H9 (cell line): ENCODE measurements around the gene CCNQ. TPM values are rescaled to one million over a fixed set of nuclear protein-coding genes. Genes with fewer than 3 reads are reported as not detected.

ENCODE experiments used
- DNase-seq: peaks from one replicate; pipeline ENCODE4 v3.0.0-alpha.2; 2017
- H2AFZ ChIP-seq: one replicate; pipeline ENCODE4 v1.6.1; 2013; ENCODE audit warnings: mild to moderate bottlenecking, low read length, control low read depth, moderate library complexity
- H2AK5ac ChIP-seq: 2 replicates; pipeline ENCODE4 v1.6.1; 2013; ENCODE audit warnings: low read length, control low read depth, mixed read lengths; ENCODE audit not compliant: insufficient read length
- H2BK120ac ChIP-seq: one replicate; pipeline ENCODE4 v1.6.1; 2013; ENCODE audit warnings: low read depth, mild to moderate bottlenecking, low read length, control low read depth, inconsistent platforms; ENCODE audit not compliant: poor library complexity, severe bottlenecking
- H2BK12ac ChIP-seq: 2 replicates; pipeline ENCODE4 v1.6.1; 2013; ENCODE audit warnings: low read length, control low read depth, mixed read lengths, low read depth; ENCODE audit not compliant: insufficient read length
- H2BK15ac ChIP-seq: 2 replicates; pipeline ENCODE4 v1.6.1; 2013; ENCODE audit warnings: low read depth, low read length, control low read depth
- H2BK20ac ChIP-seq: one replicate; pipeline ENCODE4 v1.6.1; 2013; ENCODE audit warnings: low read depth, mild to moderate bottlenecking, low read length, control low read depth, inconsistent platforms; ENCODE audit not compliant: poor library complexity, severe bottlenecking
- H2BK5ac ChIP-seq: 2 replicates; pipeline ENCODE4 v1.6.1; 2013; ENCODE audit warnings: low read length, control low read depth, mixed read lengths; ENCODE audit not compliant: insufficient read length
- H3K14ac ChIP-seq: 2 replicates; pipeline ENCODE4 v1.6.1; 2013; ENCODE audit warnings: low read length, control low read depth; ENCODE audit not compliant: insufficient read depth
- H3K18ac ChIP-seq: 2 replicates; pipeline ENCODE4 v1.6.1; 2013; ENCODE audit warnings: low read depth, mild to moderate bottlenecking, mixed read lengths, low read length, control low read depth; ENCODE audit not compliant: insufficient read length
- H3K23ac ChIP-seq: 2 replicates; pipeline ENCODE4 v1.6.1; 2013; ENCODE audit warnings: low read length, control low read depth, mixed read lengths, low read depth; ENCODE audit not compliant: insufficient read length
- H3K23me2 ChIP-seq: 2 replicates; pipeline ENCODE4 v1.6.1; 2013; ENCODE audit warnings: low read depth, mild to moderate bottlenecking, mixed read lengths, low read length, control low read depth; ENCODE audit not compliant: insufficient read length, poor library complexity, severe bottlenecking
- H3K27ac ChIP-seq: 2 replicates; pipeline ENCODE4 v1.5.1; 2013; ENCODE audit warnings: low read length, control low read depth, mixed read lengths, low read depth; ENCODE audit not compliant: insufficient read length
- H3K27me3 ChIP-seq: 2 replicates; pipeline ENCODE4 v1.6.1; 2013; ENCODE audit warnings: low read length, control low read depth, inconsistent platforms; ENCODE audit not compliant: insufficient read depth
- H3K4ac ChIP-seq: 2 replicates; pipeline ENCODE4 v1.6.1; 2013; ENCODE audit warnings: low read depth, mild to moderate bottlenecking, control low read depth, inconsistent platforms, low read length, moderate library complexity
- H3K4me1 ChIP-seq: 2 replicates; pipeline ENCODE4 v1.6.1; 2013; ENCODE audit warnings: low read length, control low read depth, inconsistent platforms; ENCODE audit not compliant: insufficient read depth
- H3K4me2 ChIP-seq: 2 replicates; pipeline ENCODE4 v1.6.1; 2013; ENCODE audit warnings: low read length, control low read depth, mixed read lengths; ENCODE audit not compliant: insufficient read length, insufficient read depth
- H3K56ac ChIP-seq: 2 replicates; pipeline ENCODE4 v1.6.1; 2013; ENCODE audit warnings: low read depth, mild to moderate bottlenecking, mixed read lengths, low read length, control low read depth; ENCODE audit not compliant: insufficient read length
- H3K79me1 ChIP-seq: 2 replicates; pipeline ENCODE4 v1.6.1; 2013; ENCODE audit warnings: low read depth, mild to moderate bottlenecking, moderate library complexity, low read length, control low read depth, inconsistent platforms; ENCODE audit not compliant: insufficient read depth, poor library complexity, severe bottlenecking
- H3K79me2 ChIP-seq: 2 replicates; pipeline ENCODE4 v1.6.1; 2013; ENCODE audit warnings: low read length, control low read depth, inconsistent platforms; ENCODE audit not compliant: insufficient read depth
- H3K9ac ChIP-seq: 2 replicates; pipeline ENCODE4 v1.6.1; 2013; ENCODE audit warnings: low read length, control low read depth, mixed read lengths; ENCODE audit not compliant: insufficient read length; ENCODE audit errors: extremely low read depth
- H3K9me3 ChIP-seq: one replicate; pipeline ENCODE4 v1.6.1; 2013; ENCODE audit warnings: low read depth, low read length, inconsistent platforms; ENCODE audit not compliant: control insufficient read depth
- H3T11ph ChIP-seq: one replicate; pipeline ENCODE4 v1.6.1; 2013; ENCODE audit warnings: mild to moderate bottlenecking, low read length, control low read depth, inconsistent platforms
- H4K20me1 ChIP-seq: one replicate; pipeline ENCODE4 v1.6.1; 2013; ENCODE audit not compliant: control insufficient read depth, insufficient read length, insufficient read depth
- H4K5ac ChIP-seq: 2 replicates; pipeline ENCODE4 v1.6.1; 2013; ENCODE audit warnings: low read depth, mild to moderate bottlenecking, mixed read lengths, low read length, control low read depth; ENCODE audit not compliant: insufficient read length
- H4K8ac ChIP-seq: replicated peaks from 2 replicates; pipeline ENCODE4 v1.6.1; 2013; ENCODE audit warnings: low read length, control low read depth, mixed read lengths, low read depth; ENCODE audit not compliant: insufficient read length
- H4K91ac ChIP-seq: 2 replicates; pipeline ENCODE4 v1.6.1; 2013; ENCODE audit warnings: low read depth, mild to moderate bottlenecking, moderate library complexity, mixed read lengths, low read length, control low read depth; ENCODE audit not compliant: insufficient read length
- H3K27ac Mint-ChIP-seq, 3 experiments: 2 replicates in 2 of 3; 3 replicates in 1 of 3; pipeline ENCODE4 v1.8.0; 2020 to 2021; ENCODE audit warnings: mixed read lengths in 3 of 3, mild to moderate bottlenecking in 1 of 3, moderate library complexity in 1 of 3
- H3K27me3 Mint-ChIP-seq: 2 replicates; pipeline ENCODE4 v1.8.0; 2021; ENCODE audit warnings: low read depth, mild to moderate bottlenecking, moderate library complexity, mixed read lengths
- H3K36me3 Mint-ChIP-seq, 3 experiments: 2 replicates in 2 of 3; 3 replicates in 1 of 3; pipeline ENCODE4 v1.8.0; 2020 to 2021; ENCODE audit warnings: low read depth in 3 of 3, mixed read lengths in 3 of 3; ENCODE audit not compliant: insufficient read depth in 1 of 3
- H3K4me1 Mint-ChIP-seq, 2 experiments: 2 replicates each; pipeline ENCODE4 v1.8.0; 2020; ENCODE audit warnings: mixed read lengths in 2 of 2
- H3K4me3 Mint-ChIP-seq, 2 experiments: 2 replicates in 1 of 2; 3 replicates in 1 of 2; pipeline ENCODE4 v1.8.0; 2020 to 2021; ENCODE audit warnings: mild to moderate bottlenecking in 2 of 2, mixed read lengths in 2 of 2, moderate library complexity in 1 of 2
- H3K9me3 Mint-ChIP-seq, 2 experiments: 2 replicates in 1 of 2; 3 replicates in 1 of 2; pipeline ENCODE4 v1.8.0; 2020; ENCODE audit warnings: mild to moderate bottlenecking in 2 of 2, mixed read lengths in 2 of 2, moderate library complexity in 1 of 2
- CTCF ChIP-seq: fragments of 200-600 bp; sonication (generic); conservative IDR thresholded peaks from 3 replicates; pipeline ENCODE4 v1.8.0; 2021; ENCODE audit warnings: antibody characterized with exemption, mild to moderate bottlenecking
- WGBS: extraction: QIAGEN DNeasy Blood & Tissue Kit; methylation state at CpG from one replicate; pipeline ENCODE4 v1.1.7; 2013; ENCODE audit warnings: missing lambda C conversion rate, low lambda C conversion rate, mixed read lengths; ENCODE audit not compliant: insufficient read length; ENCODE audit errors: extremely low coverage; 5-methylcytosine and 5-hydroxymethylcytosine counted together
- total RNA-seq: library from RNA; stranded (reverse); gene quantifications from 2 replicates; pipeline ENCODE4 v1.2.1, GENCODE V29; 2021

Gene CCNQ
- total RNA-seq, 1 experiment from 2014 or later: 18.4 TPM

- H3K36me3 Mint-ChIP-seq: peaks cover 5 to 10% (median 7%) of the 10 kb centered on the region in 3 experiments; a peak in 5 of 7 replicates
- H3K4me3 Mint-ChIP-seq: no peak overlapping the region
- no peaks in the 10 kb centered on the region for H3K79me2 ChIP-seq
Measured at GRCh38 chrX:153564047-153564606, 34.8 kb downstream of the CCNQ start.

More at GRCh38 chrX:153564047-153564606, 34.8 kb downstream of the CCNQ start:
- H3T11ph ChIP-seq: no peak overlapping the region
- no peak for TF ChIP-seq CTCF
- H3K23me2 ChIP-seq: no peaks in the 10 kb centered on the region
- H4K8ac ChIP-seq: no peak overlapping the region
- H3K56ac ChIP-seq: no peak overlapping the region
- no peak overlapping the region for H3K27ac Mint-ChIP-seq
- peaks cover 11 to 15% of the 10 kb centered on the region in 2 experiments for H3K4me1 Mint-ChIP-seq
- H3K9me3 ChIP-seq: peaks cover 21% of the 10 kb centered on the region
- no peaks in the 10 kb centered on the region for H3K27me3 ChIP-seq
- no peak overlapping the region for H3K4ac ChIP-seq
- no peak overlapping the region for H3K14ac ChIP-seq
- no peak overlapping the region for H3K27ac ChIP-seq
- H3K27me3 Mint-ChIP-seq: peaks cover 15% of the 10 kb centered on the region
- no peaks in the 10 kb centered on the region for H3K79me1 ChIP-seq
- no peaks in the 10 kb centered on the region for H4K20me1 ChIP-seq
- H2BK12ac ChIP-seq: no peak overlapping the region
- no peaks in the 10 kb centered on the region for H3K4me1 ChIP-seq
- no peak overlapping the region for H3K23ac ChIP-seq
- no peak overlapping the region for H3K9ac ChIP-seq
- H2BK15ac ChIP-seq: no peak overlapping the region
- no peak overlapping the region for H4K91ac ChIP-seq
- H2BK20ac ChIP-seq: no peak overlapping the region
- no peak overlapping the region for H2BK5ac ChIP-seq
- no peak overlapping the region for H3K18ac ChIP-seq
- H4K5ac ChIP-seq: no peak overlapping the region
- H3K4me2 ChIP-seq: no peak overlapping the region
- H2AFZ ChIP-seq: no peak overlapping the region
- no peak overlapping the region for H2AK5ac ChIP-seq
- H2BK120ac ChIP-seq: no peak overlapping the region
- DNase-seq: no peak
- no CpG with 5 or more reads among the region's 14 CpGs for WGBS
- peaks cover 66 to 77% of the 10 kb centered on the region in 2 experiments for H3K9me3 Mint-ChIP-seq
